Measurements from ENCODE around the gene CLDN16. TPM values are rescaled to one million over a fixed set of nuclear protein-coding genes. Genes with fewer than 3 reads are reported as not detected.

Gene CLDN16
- total RNA-seq, 2 donors from 2014 or later, result not detected

- H3K9me3 ChIP-seq, result no peaks in the 10 kb centered on the region
- H3K27ac ChIP-seq, result no peak overlapping the region
- TF ChIP-seq CTCF (IDR thresholded peaks at IDR 0.05), result no peak
- H3K27me3 ChIP-seq (replicated peaks; ENCODE audit: insufficient read depth), result no peaks in the 10 kb centered on the region
- no peak for DNase-seq (ENCODE audit: low spot score)
- H3K4me1 ChIP-seq (ENCODE audit: control insufficient read depth in 1 of 2, low read depth in 2 of 2), result peaks cover 0 to 7% of the 10 kb centered on the region in 2 donors
- H3K36me3 ChIP-seq, result no peaks in the 10 kb centered on the region
- no peak overlapping the region for H3K4me3 ChIP-seq
- no peak for ATAC-seq (ENCODE audit: insufficient number of reproducible peaks, low FRiP score, low read depth)
These were observed 42.1 kb upstream of the CLDN16 start for GRCh38 chr3:190345878-190346277.

- no peaks in the 10 kb centered on the region for H3K36me3 ChIP-seq
- H3K4me3 ChIP-seq, result no peak overlapping the region
- no peak for DNase-seq (ENCODE audit: low spot score)
- H3K4me1 ChIP-seq (ENCODE audit: control insufficient read depth in 1 of 2, low read depth in 2 of 2), result peaks cover 0 to 7% of the 10 kb centered on the region in 2 donors
- no peak for TF ChIP-seq CTCF (IDR thresholded peaks at IDR 0.05)
- no peaks in the 10 kb centered on the region for H3K27me3 ChIP-seq (replicated peaks; ENCODE audit: insufficient read depth)
- no peak for ATAC-seq (ENCODE audit: insufficient number of reproducible peaks, low FRiP score, low read depth)
- H3K27ac ChIP-seq, result no peak overlapping the region
- no peaks in the 10 kb centered on the region for H3K9me3 ChIP-seq
These were observed 41.4 kb upstream of the CLDN16 start for GRCh38 chr3:190346541-190346940.

- Histone ChIP-seq H3K27me3 (replicated peaks; ENCODE audit: insufficient read depth) (no peaks in the 10 kb centered on the region), H3K36me3 (no peaks in the 10 kb centered on the region), H3K4me1 (ENCODE audit: control insufficient read depth in 1 of 2, low read depth in 2 of 2) (no peaks in the 10 kb centered on the region), H3K27ac (no peak overlapping the region), H3K4me3 (no peak overlapping the region), H3K9me3 (no peaks in the 10 kb centered on the region)
- TF ChIP-seq CTCF (IDR thresholded peaks at IDR 0.05), result no peak
- DNase-seq (ENCODE audit: low spot score), result no peak
- ATAC-seq (ENCODE audit: insufficient number of reproducible peaks, low FRiP score, low read depth), result no peak
These were observed 35.0 kb upstream of the CLDN16 start for GRCh38 chr3:190352861-190353457.

- H3K9me3 ChIP-seq, result no peaks in the 10 kb centered on the region
- no peaks in the 10 kb centered on the region for H3K4me1 ChIP-seq (ENCODE audit: control insufficient read depth in 1 of 2, low read depth in 2 of 2)
- H3K27ac ChIP-seq, result no peak overlapping the region
- no peaks in the 10 kb centered on the region for H3K36me3 ChIP-seq
- DNase-seq (ENCODE audit: low spot score), result no peak
- no peak overlapping the region for H3K4me3 ChIP-seq
- ATAC-seq (ENCODE audit: insufficient number of reproducible peaks, low FRiP score, low read depth), result no peak
- H3K27me3 ChIP-seq (replicated peaks; ENCODE audit: insufficient read depth), result no peaks in the 10 kb centered on the region
- no peak for TF ChIP-seq CTCF (IDR thresholded peaks at IDR 0.05)
These were observed 31.7 kb upstream of the CLDN16 start for GRCh38 chr3:190356246-190356645.

GRCh38 chr3:190357468-190357867, 30.5 kb upstream of the CLDN16 start:
- Histone ChIP-seq H3K36me3 (no peaks in the 10 kb centered on the region), H3K27ac (no peak overlapping the region), H3K27me3 (replicated peaks; ENCODE audit: insufficient read depth) (no peaks in the 10 kb centered on the region), H3K4me1 (ENCODE audit: control insufficient read depth in 1 of 2, low read depth in 2 of 2) (peaks cover 0 to 5% of the 10 kb centered on the region in 2 donors), H3K9me3 (no peaks in the 10 kb centered on the region), H3K4me3 (no peak overlapping the region)
- no peak for TF ChIP-seq CTCF (IDR thresholded peaks at IDR 0.05)
- no peak for ATAC-seq (ENCODE audit: insufficient number of reproducible peaks, low FRiP score, low read depth)
- no peak for DNase-seq (ENCODE audit: low spot score)
